GM10847 (cell line): ENCODE measurements around the gene GTF2A1.
A peak's percentile ranks its signal among the peaks of the same experiment; 100 is the strongest.

Source experiments
- POLR2A ChIP-seq: IDR thresholded peaks from 2 replicates; pipeline ENCODE4 v1.6.1; 2011; ENCODE audit not compliant: insufficient read length; ENCODE audit errors: extremely low read depth

Gene GTF2A1

GRCh38 chr14:81220830-81221578 is at the start of gene GTF2A1:
Gene GTF2A1, minus strand, starts transcription at chr14:81220959. Its CDS starts 441 bp downstream, at chr14:81220518.
- TF ChIP-seq POLR2A = peak; percentile 99

- no peak for TF ChIP-seq POLR2A
These were observed 49.2 kb upstream of the GTF2A1 start for GRCh38 chr14:81269979-81270375.

GRCh38 chr14:81269100-81269978 is 48.6 kb upstream of the GTF2A1 start:
- TF ChIP-seq POLR2A = no peak

GRCh38 chr14:81268016-81268416 is 47.3 kb upstream of the GTF2A1 start:
- no peak for TF ChIP-seq POLR2A

GRCh38 chr14:81265636-81266169 is 44.9 kb upstream of the GTF2A1 start:
- TF ChIP-seq POLR2A = no peak

- no peak for TF ChIP-seq POLR2A
These were observed 43.9 kb upstream of the GTF2A1 start for GRCh38 chr14:81264671-81265070.

GRCh38 chr14:81263777-81264410 is 43.1 kb upstream of the GTF2A1 start:
- no peak for TF ChIP-seq POLR2A

- no peak for TF ChIP-seq POLR2A
These were observed 40.4 kb upstream of the GTF2A1 start for GRCh38 chr14:81261176-81261575.

- TF ChIP-seq POLR2A = no peak
These were observed 40.0 kb upstream of the GTF2A1 start for GRCh38 chr14:81260732-81261131.

- TF ChIP-seq POLR2A = no peak
These were observed 35.7 kb upstream of the GTF2A1 start for GRCh38 chr14:81256289-81256960.

- TF ChIP-seq POLR2A = no peak
These were observed 31.5 kb upstream of the GTF2A1 start for GRCh38 chr14:81252278-81252677.

GRCh38 chr14:81247271-81247766 is 26.6 kb upstream of the GTF2A1 start:
- TF ChIP-seq POLR2A = no peak

GRCh38 chr14:81246461-81247270 is 25.9 kb upstream of the GTF2A1 start:
- no peak for TF ChIP-seq POLR2A

- TF ChIP-seq POLR2A = no peak
These were observed 25.0 kb upstream of the GTF2A1 start for GRCh38 chr14:81245771-81246170.
